Measurements from ENCODE around the gene TSSK1B.

DNA sequence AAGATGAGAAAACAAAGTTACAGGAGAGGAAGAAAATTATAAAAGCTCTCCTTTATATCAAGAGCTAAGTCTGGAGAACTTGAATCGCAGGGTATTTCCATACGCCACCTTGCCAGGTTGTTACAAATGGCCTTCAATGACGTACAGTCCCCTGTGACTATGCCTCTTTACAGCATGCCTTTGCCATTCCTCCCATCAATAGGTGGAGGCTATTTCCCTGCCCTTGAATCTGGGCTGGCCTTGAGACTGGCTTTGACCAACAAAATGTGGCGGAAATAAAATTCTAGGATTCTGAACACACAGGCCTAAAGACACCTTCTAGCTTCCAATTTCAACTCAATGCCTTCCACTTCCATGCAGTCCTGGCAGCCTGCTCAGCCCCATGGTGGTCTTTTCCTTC is 45.7 kb downstream of the TSSK1B start:
- TF ChIP-seq, protein P1, sequence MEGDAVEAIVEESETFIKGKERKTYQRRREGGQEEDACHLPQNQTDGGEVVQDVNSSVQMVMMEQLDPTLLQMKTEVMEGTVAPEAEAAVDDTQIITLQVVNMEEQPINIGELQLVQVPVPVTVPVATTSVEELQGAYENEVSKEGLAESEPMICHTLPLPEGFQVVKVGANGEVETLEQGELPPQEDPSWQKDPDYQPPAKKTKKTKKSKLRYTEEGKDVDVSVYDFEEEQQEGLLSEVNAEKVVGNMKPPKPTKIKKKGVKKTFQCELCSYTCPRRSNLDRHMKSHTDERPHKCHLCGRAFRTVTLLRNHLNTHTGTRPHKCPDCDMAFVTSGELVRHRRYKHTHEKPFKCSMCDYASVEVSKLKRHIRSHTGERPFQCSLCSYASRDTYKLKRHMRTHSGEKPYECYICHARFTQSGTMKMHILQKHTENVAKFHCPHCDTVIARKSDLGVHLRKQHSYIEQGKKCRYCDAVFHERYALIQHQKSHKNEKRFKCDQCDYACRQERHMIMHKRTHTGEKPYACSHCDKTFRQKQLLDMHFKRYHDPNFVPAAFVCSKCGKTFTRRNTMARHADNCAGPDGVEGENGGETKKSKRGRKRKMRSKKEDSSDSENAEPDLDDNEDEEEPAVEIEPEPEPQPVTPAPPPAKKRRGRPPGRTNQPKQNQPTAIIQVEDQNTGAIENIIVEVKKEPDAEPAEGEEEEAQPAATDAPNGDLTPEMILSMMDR (IDR thresholded peaks at IDR 0.05; ENCODE audit: low read depth, low read length): no peak
- no peak for TF ChIP-seq POLR2A (IDR thresholded peaks at IDR 0.05; ENCODE audit: extremely low read depth, insufficient read length)
- TF ChIP-seq, protein P2, sequence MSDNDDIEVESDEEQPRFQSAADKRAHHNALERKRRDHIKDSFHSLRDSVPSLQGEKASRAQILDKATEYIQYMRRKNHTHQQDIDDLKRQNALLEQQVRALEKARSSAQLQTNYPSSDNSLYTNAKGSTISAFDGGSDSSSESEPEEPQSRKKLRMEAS (IDR thresholded peaks at IDR 0.05; ENCODE audit: low read depth, low read length): no peak

All from NB4 (cell line).